ENCODE data around the gene CX3CR1. TPM values are rescaled to one million over a fixed set of nuclear protein-coding genes. Genes with fewer than 3 reads are reported as not detected.

Gene CX3CR1
- 1.8 TPM for total RNA-seq

GRCh38 chr3:39279745-39280517 is at the start of gene CX3CR1:
Gene CX3CR1, minus strand, starts transcription at chr3:39280036. Its CDS starts 13,527 bp downstream, at chr3:39266509.

GRCh38 chr3:39329493-39329892 is 49.7 kb upstream of the CX3CR1 start, which contains the start of gene CCR8:
Gene CCR8, plus strand, starts transcription at chr3:39329709. Its CDS starts 2,623 bp downstream, at chr3:39332332.

Other genes starting within 250 kb of the CX3CR1 start
- gene SCN11A, start 228.1 kb downstream of the CX3CR1 start, total RNA-seq, result 1.4 TPM
- 83.5 TPM for gene WDR48, start 228.0 kb downstream of the CX3CR1 start, total RNA-seq
- 51.3 TPM for gene GORASP1, start 172.4 kb downstream of the CX3CR1 start, total RNA-seq
- gene TTC21A, start 172.4 kb downstream of the CX3CR1 start, total RNA-seq, result 9.6 TPM
- 15.0 TPM for gene CSRNP1, start 126.4 kb downstream of the CX3CR1 start, total RNA-seq
- 4.5 TPM for gene XIRP1, start 87.4 kb downstream of the CX3CR1 start, total RNA-seq
- gene CCR8, start 49.7 kb upstream of the CX3CR1 start, total RNA-seq, result not detected
- gene SLC25A38, start 103.3 kb upstream of the CX3CR1 start, total RNA-seq, result 20.0 TPM
- 610 TPM for gene RPSA, start 126.7 kb upstream of the CX3CR1 start, total RNA-seq
- gene MOBP, start 187.6 kb upstream of the CX3CR1 start, total RNA-seq, result not detected

Measured in camera-type eye (tissue), 1 donor.